Parathyroid adenoma (tissue), 2 donors: Measurements from ENCODE around the gene PPWD1.
A peak's percentile ranks its signal among the peaks of the same experiment; 100 is the strongest.
"Not testable (repeated sequence)": the region's sequence is repeated elsewhere in the genome, so short reads cannot be mapped to it uniquely, and the experiment has no call there.

Experiments used
- H2AFZ ChIP-seq: fragments of 300-600 bp; sonication (generic); one replicate; pipeline ENCODE4 v1.7.0; 2017; ENCODE audit warnings: antibody characterized with exemption, mild to moderate bottlenecking
- H3K27ac ChIP-seq: fragments of 300-600 bp; sonication (generic); one replicate; pipeline ENCODE4 v1.7.0; 2017
- H3K27me3 ChIP-seq: fragments of 300-600 bp; sonication (generic); one replicate; pipeline ENCODE4 v1.7.0; 2017; ENCODE audit warnings: low read length; ENCODE audit not compliant: control insufficient read depth, insufficient read depth
- H3K36me3 ChIP-seq: fragments of 300-600 bp; sonication (generic); one replicate; pipeline ENCODE4 v1.7.0; 2017; ENCODE audit warnings: low read length; ENCODE audit not compliant: control insufficient read depth, insufficient read depth
- H3K4me1 ChIP-seq: fragments of 300-600 bp; sonication (generic); one replicate; pipeline ENCODE4 v1.7.0; 2017; ENCODE audit warnings: control low read depth
- H3K4me2 ChIP-seq: fragments of 300-600 bp; sonication (generic); one replicate; pipeline ENCODE4 v1.7.0; 2017; ENCODE audit warnings: low read length
- H3K4me3 ChIP-seq: fragments of 300-600 bp; sonication (generic); one replicate; pipeline ENCODE4 v1.7.0; 2017; ENCODE audit warnings: low read depth, low read length
- H3K79me2 ChIP-seq: fragments of 300-600 bp; sonication (generic); one replicate; pipeline ENCODE4 v1.7.0; 2017; ENCODE audit warnings: control low read depth
- H3K9ac ChIP-seq: fragments of 300-600 bp; sonication (generic); one replicate; pipeline ENCODE4 v1.7.0; 2017; ENCODE audit warnings: mild to moderate bottlenecking
- H3K9me3 ChIP-seq: fragments of 300-600 bp; sonication (generic); one replicate; pipeline ENCODE4 v1.7.0; 2017; ENCODE audit warnings: low read length; ENCODE audit not compliant: control insufficient read depth
- TF ChIP-seq, protein P1 (sequence below): fragments of 300-600 bp; sonication (generic); IDR thresholded peaks from one replicate; pipeline ENCODE4 v1.7.0; 2017; ENCODE audit warnings: antibody characterized with exemption, mild to moderate bottlenecking
- donor health status: primary hyperparathyroidism.

Gene PPWD1

DNA sequence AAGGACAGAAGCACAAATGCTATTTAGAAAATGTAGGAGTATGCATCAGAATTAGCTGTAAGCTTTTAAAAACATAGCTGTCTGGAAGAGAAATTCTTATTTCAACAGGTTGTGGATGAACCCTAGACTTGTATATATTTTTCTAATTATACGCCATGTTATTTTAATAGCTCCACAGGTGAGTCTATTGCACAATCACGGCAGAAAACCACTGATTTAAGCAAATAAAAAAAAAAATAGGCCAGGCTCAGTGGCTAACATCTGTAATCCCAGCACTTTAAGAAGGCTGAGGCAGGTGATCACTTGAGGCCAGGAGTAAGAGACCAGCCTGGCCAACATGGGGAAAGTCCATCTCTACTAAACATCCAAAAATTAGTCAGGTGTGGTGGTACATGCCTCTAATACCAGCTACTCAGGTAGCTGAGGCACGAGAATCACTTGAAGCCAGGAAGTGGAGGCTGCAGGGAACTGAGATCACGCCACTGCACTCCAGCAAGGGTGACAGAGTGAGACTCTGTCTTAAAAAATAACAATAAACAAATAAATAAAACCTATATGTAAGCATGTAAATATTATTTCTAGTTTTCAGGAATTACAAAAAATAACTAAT is 49.3 kb downstream of the PPWD1 start:
- Histone ChIP-seq H2AFZ (no peak overlapping the region), H3K79me2 (peaks cover 14% of the 10 kb centered on the region), H3K4me1 (no peaks in the 10 kb centered on the region), H3K4me2 (no peak overlapping the region), H3K4me3 (no peak overlapping the region), H3K9me3 (no peaks in the 10 kb centered on the region), H3K27ac (no peak overlapping the region), H3K9ac (no peak overlapping the region), H3K36me3 (no peaks in the 10 kb centered on the region), H3K27me3 (no peaks in the 10 kb centered on the region)
- TF ChIP-seq, protein P1, sequence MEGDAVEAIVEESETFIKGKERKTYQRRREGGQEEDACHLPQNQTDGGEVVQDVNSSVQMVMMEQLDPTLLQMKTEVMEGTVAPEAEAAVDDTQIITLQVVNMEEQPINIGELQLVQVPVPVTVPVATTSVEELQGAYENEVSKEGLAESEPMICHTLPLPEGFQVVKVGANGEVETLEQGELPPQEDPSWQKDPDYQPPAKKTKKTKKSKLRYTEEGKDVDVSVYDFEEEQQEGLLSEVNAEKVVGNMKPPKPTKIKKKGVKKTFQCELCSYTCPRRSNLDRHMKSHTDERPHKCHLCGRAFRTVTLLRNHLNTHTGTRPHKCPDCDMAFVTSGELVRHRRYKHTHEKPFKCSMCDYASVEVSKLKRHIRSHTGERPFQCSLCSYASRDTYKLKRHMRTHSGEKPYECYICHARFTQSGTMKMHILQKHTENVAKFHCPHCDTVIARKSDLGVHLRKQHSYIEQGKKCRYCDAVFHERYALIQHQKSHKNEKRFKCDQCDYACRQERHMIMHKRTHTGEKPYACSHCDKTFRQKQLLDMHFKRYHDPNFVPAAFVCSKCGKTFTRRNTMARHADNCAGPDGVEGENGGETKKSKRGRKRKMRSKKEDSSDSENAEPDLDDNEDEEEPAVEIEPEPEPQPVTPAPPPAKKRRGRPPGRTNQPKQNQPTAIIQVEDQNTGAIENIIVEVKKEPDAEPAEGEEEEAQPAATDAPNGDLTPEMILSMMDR = no peak

DNA sequence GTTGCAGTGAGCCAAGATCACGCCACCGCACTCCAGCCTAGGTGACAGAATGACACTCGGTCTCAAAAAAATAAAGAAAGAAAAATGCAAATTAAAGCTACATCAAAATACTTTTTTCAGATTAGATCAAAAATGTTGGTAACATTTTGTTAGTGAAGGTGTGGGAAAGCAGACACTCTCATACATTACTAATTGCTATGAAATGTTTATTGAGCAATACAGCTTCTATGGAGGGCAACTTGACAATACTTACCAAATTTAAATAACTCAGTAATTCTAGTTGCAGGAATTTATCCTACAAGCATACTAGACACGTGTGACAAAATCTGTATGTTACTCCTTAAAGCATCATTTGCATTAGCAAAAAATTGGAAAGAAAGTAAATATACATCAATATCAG is 56.9 kb downstream of the PPWD1 start:
- no peak overlapping the region for H2AFZ ChIP-seq
- no peaks in the 10 kb centered on the region for H3K36me3 ChIP-seq
- H3K4me1 ChIP-seq = peaks cover 9% of the 10 kb centered on the region
- no peaks in the 10 kb centered on the region for H3K27me3 ChIP-seq
- no peak overlapping the region for H3K9ac ChIP-seq
- no peaks in the 10 kb centered on the region for H3K9me3 ChIP-seq
- H3K4me3 ChIP-seq = no peak overlapping the region
- peaks cover 45% of the 10 kb centered on the region for H3K79me2 ChIP-seq
- H3K27ac ChIP-seq = no peak overlapping the region
- H3K4me2 ChIP-seq = no peak overlapping the region
- TF ChIP-seq, protein P1 = no peak

DNA sequence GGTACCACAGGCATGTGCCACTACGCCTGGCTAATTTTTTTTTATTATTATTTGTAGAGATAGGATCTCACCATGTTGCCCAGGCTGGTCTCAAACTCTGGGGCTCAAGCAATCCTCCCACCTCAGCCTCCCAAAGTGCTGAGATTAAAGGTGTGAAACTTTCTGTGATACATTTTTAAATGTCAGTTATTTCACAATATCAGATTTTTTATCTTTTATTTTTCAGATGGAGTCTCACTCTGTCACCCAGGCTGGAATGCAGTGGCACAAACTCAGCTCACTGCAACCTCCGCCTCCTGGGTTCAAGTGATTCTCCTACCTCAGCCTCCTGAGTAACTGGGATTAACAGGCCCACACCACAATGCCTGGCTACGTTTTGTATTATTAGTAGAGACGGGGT is 58.9 kb downstream of the PPWD1 start:
- H3K27me3 ChIP-seq, H3K36me3 ChIP-seq, H3K27ac ChIP-seq, H3K4me3 ChIP-seq, H3K9ac ChIP-seq, H3K4me2 ChIP-seq, H2AFZ ChIP-seq, H3K9me3 ChIP-seq: not testable (repeated sequence)
- Histone ChIP-seq H3K79me2 (peaks cover 47% of the 10 kb centered on the region), H3K4me1 (peaks cover 12% of the 10 kb centered on the region)

DNA sequence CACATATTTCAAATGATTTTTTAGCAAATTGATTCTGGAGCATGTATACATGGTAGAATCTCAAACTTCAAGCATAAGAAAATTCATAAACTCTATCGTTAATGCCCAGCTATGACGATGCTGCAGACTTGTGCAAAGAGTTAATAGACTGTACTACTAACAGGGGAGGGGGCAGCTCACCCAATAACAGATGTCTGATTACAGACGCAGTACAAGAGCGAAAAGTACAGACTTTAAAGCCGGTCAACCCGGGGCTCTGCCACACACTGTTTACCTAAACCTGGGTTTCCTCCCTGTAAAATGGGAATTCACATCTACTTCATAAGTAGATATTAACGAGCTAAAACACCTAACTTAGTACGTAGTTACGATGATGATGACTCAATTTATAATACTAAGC is 60.4 kb downstream of the PPWD1 start:
- peak overlapping the region; percentile 96 for H2AFZ ChIP-seq
- H3K27me3 ChIP-seq = no peaks in the 10 kb centered on the region
- peaks cover 12% of the 10 kb centered on the region for H3K4me1 ChIP-seq
- peak overlapping the region; percentile 56 for H3K4me2 ChIP-seq
- no peaks in the 10 kb centered on the region for H3K9me3 ChIP-seq
- peak overlapping the region; percentile 94 for H3K27ac ChIP-seq
- no peaks in the 10 kb centered on the region for H3K36me3 ChIP-seq
- peak overlapping the region; percentile 88 for H3K4me3 ChIP-seq
- H3K9ac ChIP-seq = no peak overlapping the region
- TF ChIP-seq, protein P1 = no peak
- peaks cover 42% of the 10 kb centered on the region for H3K79me2 ChIP-seq

DNA sequence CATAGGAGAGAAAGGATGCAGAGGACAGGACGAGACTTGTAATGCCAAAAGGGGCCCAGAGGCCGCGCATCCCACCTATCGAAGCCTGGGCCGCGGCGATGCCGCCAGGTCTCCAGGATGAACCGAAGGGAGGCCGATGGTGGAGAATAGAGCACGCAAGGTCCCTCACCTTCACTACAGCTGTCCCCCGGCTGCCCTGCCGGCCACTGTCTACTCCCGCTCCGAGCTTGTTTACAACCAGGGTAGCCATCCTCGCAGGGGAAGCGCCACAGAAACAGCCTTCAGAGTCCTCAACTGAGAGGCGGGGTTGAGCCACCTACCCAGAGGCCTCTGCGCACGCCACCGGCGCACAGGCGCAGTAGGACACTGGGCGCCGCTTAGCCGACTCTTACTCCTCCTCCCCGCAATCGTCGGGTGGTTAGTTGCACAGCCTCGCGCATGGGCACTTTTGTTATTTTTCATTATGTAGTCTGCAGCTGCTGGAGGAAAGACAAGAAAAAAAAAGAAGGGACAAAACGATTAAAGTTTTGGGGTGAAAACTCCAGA is 61.0 kb downstream of the PPWD1 start, which contains the start of gene TRIM23:
Gene TRIM23 (minus strand): TSS at position 309 of the 546 bp plus-strand sequence. CDS start 59 bp downstream, at position 250.
- peak within 1 kb of the TSS; percentile 56 for H3K4me2 ChIP-seq
- peak within 1 kb of the TSS; percentile 88 for H3K4me3 ChIP-seq
- TF ChIP-seq, protein P1 = no peak
- H3K9me3 ChIP-seq = no peaks in the 10 kb centered on the region
- H3K4me1 ChIP-seq = peaks cover 12% of the 10 kb centered on the region
- peak within 1 kb of the TSS; percentile 94 for H3K27ac ChIP-seq
- peak within 1 kb of the TSS; percentile 96 for H2AFZ ChIP-seq
- H3K36me3 ChIP-seq = no peaks in the 10 kb centered on the region
- H3K9ac ChIP-seq = peak within 1 kb of the TSS; percentile 78
- no peaks in the 10 kb centered on the region for H3K27me3 ChIP-seq
- H3K79me2 ChIP-seq = peaks cover 36% of the 10 kb centered on the region
